ENCODE results near the gene FLT4. TPM values are rescaled to one million over a fixed set of nuclear protein-coding genes. Genes with fewer than 3 reads are reported as not detected.

Gene FLT4
- polyA plus RNA-seq, 1 donor (not counting 4 experiments of a cell fraction or from before 2014, with no cell fraction given), result not detected

GRCh38 chr5:180633283-180634177 is 15.9 kb downstream of the FLT4 start:
- TF ChIP-seq CTCF (optimal IDR thresholded peaks at IDR 0.05 in 1 of 3, IDR thresholded peaks at IDR 0.05 in 1 of 3, conservative IDR thresholded peaks at IDR 0.05 in 1 of 3; ENCODE audit: extremely low read depth in 1 of 3, insufficient read depth in 2 of 3, low read length in 3 of 3), result no peak
- TF ChIP-seq EZH2 (IDR thresholded peaks at IDR 0.05; ENCODE audit: low read length), result no peak
- Histone ChIP-seq H3K9me3 (ENCODE audit: control insufficient read depth, low read depth, low read length) (no peaks in the 10 kb centered on the region), H3K4me2 (ENCODE audit: control insufficient read depth, extremely low read depth, insufficient read depth, low read depth, low read length) (no peak overlapping the region), H4K20me1 (ENCODE audit: control insufficient read depth, extremely low read depth, insufficient read depth, low read length) (no peaks in the 10 kb centered on the region), H3K4me3 (ENCODE audit: control insufficient read depth in 2 of 3, extremely low read depth in 1 of 3, insufficient read depth in 2 of 3, low read depth in 1 of 3, low read length in 3 of 3) (no peak overlapping the region), H3K27me3 (ENCODE audit: control insufficient read depth, extremely low read depth, insufficient read depth, low read length) (no peaks in the 10 kb centered on the region), H2AFZ (ENCODE audit: control insufficient read depth, low read length) (no peak overlapping the region), H3K36me3 (ENCODE audit: control insufficient read depth in 2 of 2, extremely low read depth in 1 of 2, insufficient read depth in 2 of 2, low read length in 2 of 2) (no peaks in the 10 kb centered on the region), H3K27ac (ENCODE audit: control insufficient read depth, insufficient read depth, low read length) (no peak overlapping the region), H3K79me2 (ENCODE audit: control insufficient read depth, insufficient read depth, low read length) (no peaks in the 10 kb centered on the region), H3K9ac (ENCODE audit: control insufficient read depth, extremely low read depth, insufficient read depth, low read length) (no peak overlapping the region), H3K9me1 (ENCODE audit: control insufficient read depth, extremely low read depth, insufficient read depth, low read length) (no peaks in the 10 kb centered on the region), H3K4me1 (ENCODE audit: control insufficient read depth, extremely low read depth, insufficient read depth, low read length) (no peaks in the 10 kb centered on the region)
- dilution Hi-C loops (cut with MboI; ENCODE audit: extremely low pct_ligation_motif_present, low sequenced_read_pairs), result no loop called here
- DNase-seq (ENCODE audit: low read depth, low spot score), result no peak
- no peak for FAIRE-seq

GRCh38 chr5:180632768-180633167 is 16.6 kb downstream of the FLT4 start:
- Histone ChIP-seq H4K20me1 (ENCODE audit: control insufficient read depth, extremely low read depth, insufficient read depth, low read length) (no peaks in the 10 kb centered on the region), H3K27me3 (ENCODE audit: control insufficient read depth, extremely low read depth, insufficient read depth, low read length) (no peaks in the 10 kb centered on the region), H3K36me3 (ENCODE audit: control insufficient read depth in 2 of 2, extremely low read depth in 1 of 2, insufficient read depth in 2 of 2, low read length in 2 of 2) (no peaks in the 10 kb centered on the region), H3K79me2 (ENCODE audit: control insufficient read depth, insufficient read depth, low read length) (no peaks in the 10 kb centered on the region), H3K9me3 (ENCODE audit: control insufficient read depth, low read depth, low read length) (no peaks in the 10 kb centered on the region), H3K4me3 (ENCODE audit: control insufficient read depth in 2 of 3, extremely low read depth in 1 of 3, insufficient read depth in 2 of 3, low read depth in 1 of 3, low read length in 3 of 3) (no peak overlapping the region), H3K27ac (ENCODE audit: control insufficient read depth, insufficient read depth, low read length) (no peak overlapping the region), H3K9me1 (ENCODE audit: control insufficient read depth, extremely low read depth, insufficient read depth, low read length) (no peaks in the 10 kb centered on the region), H3K4me2 (ENCODE audit: control insufficient read depth, extremely low read depth, insufficient read depth, low read depth, low read length) (no peak overlapping the region), H3K9ac (ENCODE audit: control insufficient read depth, extremely low read depth, insufficient read depth, low read length) (no peak overlapping the region), H2AFZ (ENCODE audit: control insufficient read depth, low read length) (no peak overlapping the region), H3K4me1 (ENCODE audit: control insufficient read depth, extremely low read depth, insufficient read depth, low read length) (no peaks in the 10 kb centered on the region)
- dilution Hi-C loops (cut with MboI; ENCODE audit: extremely low pct_ligation_motif_present, low sequenced_read_pairs), result no loop called here
- FAIRE-seq (no peak), DNase-seq (ENCODE audit: low read depth, low spot score) (no peak)
- TF ChIP-seq CTCF (optimal IDR thresholded peaks at IDR 0.05 in 1 of 3, IDR thresholded peaks at IDR 0.05 in 1 of 3, conservative IDR thresholded peaks at IDR 0.05 in 1 of 3; ENCODE audit: extremely low read depth in 1 of 3, insufficient read depth in 2 of 3, low read length in 3 of 3) (no peak), EZH2 (IDR thresholded peaks at IDR 0.05; ENCODE audit: low read length) (no peak)
